Sigmoid colon (tissue), 4 donors: ENCODE data around the gene EDEM2.

Source experiments
- EP300 ChIP-seq, 4 donors: sonication (generic); formaldehyde crosslinking; IDR thresholded peaks; one replicate each; pipeline ENCODE4 v1.6.1; 2017; ENCODE audit warnings: antibody characterized with exemption in 4 of 4
- POLR2A ChIP-seq, 2 donors: fragments of 450-650 bp; IDR thresholded peaks; one replicate each; pipeline ENCODE4 v1.6.1; 2016; ENCODE audit warnings: antibody characterized with exemption in 2 of 2, mild to moderate bottlenecking in 2 of 2, moderate library complexity in 2 of 2
- POLR2AphosphoS5 ChIP-seq, 4 donors: sonication (generic); formaldehyde crosslinking; IDR thresholded peaks; one replicate each; pipeline ENCODE4 v1.6.1; 2017; ENCODE audit warnings: antibody characterized with exemption in 4 of 4
- TF ChIP-seq, protein P1 (sequence below), 4 experiments: fragments of 450-650 bp in 3 of 4; fragments of 200-600 bp in 1 of 4; IDR thresholded peaks; one replicate each; pipeline ENCODE4 v1.5.1; 2016 to 2019; ENCODE audit warnings: antibody characterized with exemption in 4 of 4, mild to moderate bottlenecking in 3 of 4, moderate library complexity in 2 of 4

DNA sequence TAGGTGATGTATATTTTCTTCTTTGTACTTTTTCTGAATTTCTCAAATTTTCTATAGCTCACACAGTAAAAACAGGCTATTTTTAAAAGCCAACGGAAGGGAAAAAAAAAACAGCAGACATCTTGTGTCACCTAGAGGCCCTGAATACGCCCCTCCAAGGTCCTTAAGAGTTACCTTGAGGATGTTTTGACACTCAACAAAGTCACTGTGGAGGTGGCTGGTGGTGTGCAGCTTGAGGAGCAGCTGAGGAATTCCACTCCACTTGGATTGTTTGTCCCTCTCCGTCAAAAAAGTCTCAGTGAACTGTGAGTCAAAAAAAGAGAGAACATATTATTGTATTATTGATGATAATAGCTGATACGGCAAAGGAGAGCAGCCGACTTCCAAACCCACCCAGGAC lies 69.3 kb downstream of the EDEM2 start:
- TF ChIP-seq, protein P1, sequence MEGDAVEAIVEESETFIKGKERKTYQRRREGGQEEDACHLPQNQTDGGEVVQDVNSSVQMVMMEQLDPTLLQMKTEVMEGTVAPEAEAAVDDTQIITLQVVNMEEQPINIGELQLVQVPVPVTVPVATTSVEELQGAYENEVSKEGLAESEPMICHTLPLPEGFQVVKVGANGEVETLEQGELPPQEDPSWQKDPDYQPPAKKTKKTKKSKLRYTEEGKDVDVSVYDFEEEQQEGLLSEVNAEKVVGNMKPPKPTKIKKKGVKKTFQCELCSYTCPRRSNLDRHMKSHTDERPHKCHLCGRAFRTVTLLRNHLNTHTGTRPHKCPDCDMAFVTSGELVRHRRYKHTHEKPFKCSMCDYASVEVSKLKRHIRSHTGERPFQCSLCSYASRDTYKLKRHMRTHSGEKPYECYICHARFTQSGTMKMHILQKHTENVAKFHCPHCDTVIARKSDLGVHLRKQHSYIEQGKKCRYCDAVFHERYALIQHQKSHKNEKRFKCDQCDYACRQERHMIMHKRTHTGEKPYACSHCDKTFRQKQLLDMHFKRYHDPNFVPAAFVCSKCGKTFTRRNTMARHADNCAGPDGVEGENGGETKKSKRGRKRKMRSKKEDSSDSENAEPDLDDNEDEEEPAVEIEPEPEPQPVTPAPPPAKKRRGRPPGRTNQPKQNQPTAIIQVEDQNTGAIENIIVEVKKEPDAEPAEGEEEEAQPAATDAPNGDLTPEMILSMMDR (IDR thresholded peaks at IDR 0.05): no peak
- TF ChIP-seq POLR2AphosphoS5 (IDR thresholded peaks at IDR 0.05) (no peak), POLR2A (IDR thresholded peaks at IDR 0.05) (no peak), EP300 (IDR thresholded peaks at IDR 0.05) (no peak)
